GM12872 (cell line): ENCODE results near the gene OR51A7.

ENCODE experiments used
- CTCF ChIP-seq: IDR thresholded peaks from 3 replicates; pipeline ENCODE4 v1.5.1; 2011; ENCODE audit warnings: low read depth, mild to moderate bottlenecking, low read length, moderate library complexity; ENCODE audit not compliant: insufficient read depth

Gene OR51A7

GRCh38 chr11:4884361-4884760 is 19.2 kb upstream of the OR51A7 start:
- no peak for TF ChIP-seq CTCF

- TF ChIP-seq CTCF, result no peak
Observed at GRCh38 chr11:4886186-4886585, 17.4 kb upstream of the OR51A7 start.

GRCh38 chr11:4887591-4887990 is 16.0 kb upstream of the OR51A7 start:
- TF ChIP-seq CTCF, result no peak

GRCh38 chr11:4890279-4890678 is 13.3 kb upstream of the OR51A7 start:
- no peak for TF ChIP-seq CTCF

- no peak for TF ChIP-seq CTCF
Observed at GRCh38 chr11:4891996-4892640, 11.5 kb upstream of the OR51A7 start.

GRCh38 chr11:4916581-4916980 is 13.0 kb downstream of the OR51A7 start:
- no peak for TF ChIP-seq CTCF

- no peak for TF ChIP-seq CTCF
Observed at GRCh38 chr11:4919250-4919649, 15.7 kb downstream of the OR51A7 start, which contains the start of gene OR51G2. TSS of gene OR51G2 (minus strand) at chr11:4919350. CDS start at chr11:4915663, 3,687 bp downstream.
